IPS-18c (cell line): ENCODE measurements around the gene PNPLA3.

Source experiments
- H3K4me3 ChIP-seq: 2 replicates; pipeline ENCODE4 v1.7.0; 2013; ENCODE audit warnings: low read depth, mild to moderate bottlenecking, low read length, moderate library complexity; ENCODE audit not compliant: insufficient read depth
- H3K9me3 ChIP-seq: one replicate; pipeline ENCODE4 v1.6.1; 2013; ENCODE audit warnings: mild to moderate bottlenecking, low read length, moderate library complexity; ENCODE audit not compliant: control insufficient read depth, insufficient read depth

The PNPLA3 gene

DNA sequence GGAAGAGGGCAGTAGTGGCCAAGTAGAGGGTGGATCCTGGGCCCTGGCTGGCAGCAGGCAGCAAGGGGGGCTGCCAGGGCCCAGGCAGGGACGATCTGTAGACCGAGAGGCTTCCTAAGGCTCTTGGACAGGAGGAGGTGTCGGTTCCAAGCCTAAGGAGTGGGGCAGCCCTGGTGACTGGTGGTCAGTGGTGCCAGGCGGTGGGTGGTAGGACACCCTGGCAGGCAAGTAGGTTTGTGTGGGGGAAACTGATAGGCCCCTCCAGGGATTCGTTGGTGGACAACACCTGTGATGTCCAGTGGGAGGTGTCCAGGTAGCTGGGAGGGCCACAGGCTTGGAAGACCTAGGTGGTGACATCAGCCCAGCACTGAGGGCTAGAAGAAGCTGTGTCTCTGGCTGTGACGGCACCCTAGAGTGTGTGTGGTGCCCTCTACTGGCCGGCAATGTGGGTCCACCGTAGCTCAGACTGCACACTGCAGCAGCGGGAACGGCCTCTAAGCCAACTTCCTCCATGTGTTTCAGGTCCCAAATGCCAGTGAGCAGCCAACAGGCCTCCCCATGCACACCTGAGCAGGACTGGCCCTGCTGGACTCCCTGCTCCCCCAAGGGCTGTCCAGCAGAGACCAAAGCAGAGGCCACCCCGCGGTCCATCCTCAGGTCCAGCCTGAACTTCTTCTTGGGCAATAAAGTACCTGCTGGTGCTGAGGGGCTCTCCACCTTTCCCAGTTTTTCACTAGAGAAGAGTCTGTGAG lies 22.2 kb downstream of the PNPLA3 start:
- Histone ChIP-seq H3K9me3 (no peaks in the 10 kb centered on the region), H3K4me3 (no peak overlapping the region)

- Histone ChIP-seq H3K4me3 (no peak overlapping the region), H3K9me3 (no peaks in the 10 kb centered on the region)
These were observed 22.7 kb downstream of the PNPLA3 start for GRCh38 chr22:43946384-43946667.

GRCh38 chr22:43948836-43949406 lies 25.3 kb downstream of the PNPLA3 start:
- no peak overlapping the region for H3K4me3 ChIP-seq

GRCh38 chr22:43951391-43951790 lies 27.8 kb downstream of the PNPLA3 start:
- Histone ChIP-seq H3K4me3 (no peak overlapping the region), H3K9me3 (no peaks in the 10 kb centered on the region)

More at GRCh38 chr22:43948836-43949406, 25.3 kb downstream of the PNPLA3 start:
- H3K9me3 ChIP-seq, result no peaks in the 10 kb centered on the region

DNA sequence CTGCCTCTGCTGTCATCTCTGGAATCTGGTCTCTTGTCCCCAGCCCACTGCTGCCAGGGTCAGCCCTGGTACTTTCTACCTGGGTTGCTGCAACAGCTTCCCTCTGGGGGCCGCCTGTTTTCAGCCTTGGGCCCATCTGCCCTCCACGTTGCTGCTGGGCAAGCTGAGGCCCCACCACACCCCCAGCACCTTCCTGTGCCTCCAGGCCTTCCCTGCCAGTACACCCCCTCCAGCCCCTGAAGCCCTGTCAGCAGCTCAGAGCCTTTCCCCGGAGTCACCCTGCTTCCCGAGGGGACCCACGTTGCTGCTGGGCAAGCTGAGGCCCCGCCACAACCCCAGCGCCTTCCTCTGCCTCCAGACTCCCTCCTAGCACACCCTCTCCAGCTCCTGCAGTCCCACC lies 28.4 kb downstream of the PNPLA3 start:
- no peak overlapping the region for H3K4me3 ChIP-seq
- no peaks in the 10 kb centered on the region for H3K9me3 ChIP-seq

- H3K4me3 ChIP-seq, result peak overlapping the region; percentile 97
- H3K9me3 ChIP-seq, result no peaks in the 10 kb centered on the region
These were observed 30.6 kb downstream of the PNPLA3 start for GRCh38 chr22:43953988-43954785.

DNA sequence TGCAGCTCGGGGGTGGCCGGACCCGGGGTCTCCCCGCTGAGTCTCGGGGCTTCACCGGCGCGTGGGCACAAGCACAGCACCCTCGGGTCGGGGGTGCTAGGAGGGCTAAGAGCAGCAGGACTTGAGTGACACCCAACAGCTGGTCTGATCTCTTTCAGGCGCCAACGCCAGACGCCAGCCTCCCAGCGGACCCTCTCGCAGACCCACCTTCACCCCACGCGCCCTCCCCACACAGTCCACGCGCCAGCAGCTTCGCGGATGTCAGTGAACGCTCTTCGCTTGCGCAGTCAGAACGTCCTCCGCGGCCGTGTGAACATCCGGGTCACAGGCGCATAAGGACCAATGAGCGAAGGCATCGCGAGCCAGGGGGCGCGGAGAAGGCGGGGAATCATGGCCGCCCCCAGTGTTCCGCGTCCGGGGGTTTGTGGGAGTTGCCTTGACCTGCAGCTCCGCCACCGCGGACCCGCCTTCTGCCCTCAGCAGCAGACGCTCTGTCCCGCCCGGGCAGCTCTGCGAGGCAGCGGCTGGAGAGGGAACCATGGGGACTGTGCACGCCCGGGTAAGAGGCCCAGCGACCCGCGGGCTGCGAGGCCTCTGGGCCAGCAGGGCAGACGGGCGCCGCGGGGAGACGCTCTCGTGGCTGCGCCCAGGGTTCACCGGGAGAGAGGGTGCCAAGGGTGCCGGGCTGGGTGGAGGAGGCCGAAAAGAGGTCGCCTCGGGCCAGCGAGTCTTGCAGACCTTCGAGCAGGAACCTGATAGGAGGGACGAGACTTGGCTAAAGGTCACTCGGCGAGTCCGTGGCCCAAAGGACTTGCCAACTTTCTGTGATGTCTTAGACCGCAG lies 31.7 kb downstream of the PNPLA3 start, which contains the start of gene SAMM50:
Gene SAMM50 (plus strand): TSS at position 403 of the 843 bp plus-strand sequence. CDS start 136 bp downstream, at position 539.
- Histone ChIP-seq H3K9me3 (no peaks in the 10 kb centered on the region), H3K4me3 (peak within 1 kb of the TSS; percentile 97)

DNA sequence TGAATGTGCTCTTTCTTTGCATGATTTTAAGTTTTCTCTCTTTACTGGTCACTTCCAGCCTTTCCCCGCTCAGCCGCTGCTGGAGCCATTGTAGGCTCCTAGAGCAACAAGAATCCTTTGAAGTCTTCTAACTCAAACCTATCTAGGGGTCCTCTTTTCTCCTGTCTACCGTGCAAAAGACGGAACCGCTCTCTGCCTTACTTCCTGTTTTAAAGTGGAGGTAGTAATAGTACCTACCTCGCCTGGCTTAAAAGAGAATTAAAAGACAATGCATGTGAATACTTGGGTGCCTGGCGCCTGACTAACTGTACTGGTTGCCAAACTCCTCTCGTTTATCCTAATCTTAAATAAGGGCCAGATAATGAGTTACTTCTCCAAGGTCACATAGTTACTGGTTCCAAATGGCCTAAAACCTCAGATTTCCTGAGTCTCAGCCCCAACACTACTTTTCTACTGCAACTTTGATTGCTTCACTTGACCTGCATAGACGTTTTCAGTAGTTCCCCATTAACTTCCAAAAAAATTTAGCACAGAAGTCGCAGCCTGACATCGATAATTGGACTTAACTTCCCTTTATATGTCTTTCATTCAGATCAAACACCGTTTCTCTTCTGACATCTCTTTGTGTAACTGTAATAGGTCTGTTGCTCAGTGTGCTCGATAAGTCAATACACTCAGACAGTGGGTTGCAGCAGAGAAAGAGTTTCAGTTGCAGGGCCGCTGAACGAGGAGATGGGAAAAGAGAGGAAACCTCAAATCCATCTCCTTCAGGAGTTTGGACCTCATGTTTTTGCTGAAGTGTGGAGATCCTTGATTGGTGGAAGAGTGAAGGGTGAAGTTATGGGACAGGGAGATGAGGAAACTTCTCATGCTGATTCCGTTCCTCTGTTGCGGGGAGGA lies 32.5 kb downstream of the PNPLA3 start:
- peak overlapping the region; percentile 97 for H3K4me3 ChIP-seq
- no peaks in the 10 kb centered on the region for H3K9me3 ChIP-seq

GRCh38 chr22:43956805-43957463 lies 33.3 kb downstream of the PNPLA3 start:
- 0 out of 2 replicates have a peak overlapping the region, but pooled peaks have one; percentile 97 for H3K4me3 ChIP-seq
- no peaks in the 10 kb centered on the region for H3K9me3 ChIP-seq

DNA sequence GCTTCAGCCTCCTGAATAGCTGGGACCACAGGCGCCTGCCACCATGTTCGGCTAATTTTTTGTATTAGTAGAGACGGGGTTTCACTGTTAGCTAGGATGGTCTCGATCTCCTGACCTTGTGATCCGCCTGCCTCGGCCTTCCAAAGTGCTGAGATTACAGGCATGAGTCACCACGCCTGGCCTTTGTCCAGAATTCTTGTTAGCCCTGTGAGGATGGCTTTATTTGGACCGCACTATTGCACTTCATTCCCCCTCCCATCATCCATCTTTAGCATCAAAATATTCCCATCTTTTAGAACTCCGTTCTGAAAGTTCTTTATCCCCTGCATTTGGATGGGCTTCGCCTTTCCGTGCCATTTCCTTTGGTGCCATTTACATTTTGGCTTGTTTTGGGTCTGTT lies 34.3 kb downstream of the PNPLA3 start:
- Histone ChIP-seq H3K9me3 (no peaks in the 10 kb centered on the region), H3K4me3 (no peak overlapping the region)

- H3K9me3 ChIP-seq, result no peaks in the 10 kb centered on the region
- H3K4me3 ChIP-seq, result no peak overlapping the region
These were observed 40.8 kb downstream of the PNPLA3 start for GRCh38 chr22:43964314-43964857.

DNA sequence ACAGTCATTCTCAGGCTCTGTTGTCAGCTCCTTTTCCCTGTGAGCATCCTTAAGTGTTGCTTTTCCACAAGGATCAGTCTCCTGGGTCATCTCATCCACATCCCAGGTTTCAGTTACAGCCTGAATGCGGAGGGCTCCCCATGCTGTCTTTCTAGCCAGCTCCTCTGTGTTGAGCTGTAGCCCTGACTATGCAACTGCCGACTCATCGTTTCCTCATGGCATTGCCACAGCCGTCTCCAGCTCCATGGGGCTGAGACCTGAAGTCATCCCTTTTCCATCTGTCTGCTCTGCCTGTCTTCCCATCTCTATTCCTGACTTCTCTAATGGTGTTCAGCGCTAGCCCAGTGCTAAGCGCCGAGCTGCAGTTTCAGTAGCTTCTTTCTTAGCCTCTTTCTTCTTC lies 43.5 kb downstream of the PNPLA3 start:
- H3K9me3 ChIP-seq, result no peaks in the 10 kb centered on the region

GRCh38 chr22:43968614-43969013 lies 45.0 kb downstream of the PNPLA3 start:
- Histone ChIP-seq H3K9me3 (no peaks in the 10 kb centered on the region), H3K4me3 (no peak overlapping the region)

More for the DNA sequence above, 43.5 kb downstream of the PNPLA3 start:
- no peak overlapping the region for H3K4me3 ChIP-seq

GRCh38 chr22:43969021-43969878 lies 45.6 kb downstream of the PNPLA3 start:
- no peaks in the 10 kb centered on the region for H3K9me3 ChIP-seq

More at GRCh38 chr22:43969021-43969878, 45.6 kb downstream of the PNPLA3 start:
- H3K4me3 ChIP-seq, result no peak overlapping the region
